IMR-90 (cell line): ENCODE results near the gene ACTL9.

Source experiments
- CHD1 ChIP-seq: IDR thresholded peaks from 2 replicates; pipeline ENCODE4 v1.6.1; 2012; ENCODE audit warnings: low read depth, low read length, improper control_type of control experiment
- MXI1 ChIP-seq: IDR thresholded peaks from 2 replicates; pipeline ENCODE4 v1.6.1; 2012; ENCODE audit warnings: low read depth, mild to moderate bottlenecking, low read length, moderate library complexity, borderline replicate concordance
- TF ChIP-seq, protein P1 (sequence below): conservative IDR thresholded peaks from 2 replicates; pipeline ENCODE4 v1.5.1; 2012; ENCODE audit warnings: mild to moderate bottlenecking, low read depth, low read length, improper control_type of control experiment
- TF ChIP-seq, protein P2 (sequence below): fragments of 150-350 bp; IDR thresholded peaks from 2 replicates; pipeline ENCODE4 v1.6.1; 2017; ENCODE audit warnings: mild to moderate bottlenecking, antibody characterized with exemption, low read length, low read depth

DNA sequence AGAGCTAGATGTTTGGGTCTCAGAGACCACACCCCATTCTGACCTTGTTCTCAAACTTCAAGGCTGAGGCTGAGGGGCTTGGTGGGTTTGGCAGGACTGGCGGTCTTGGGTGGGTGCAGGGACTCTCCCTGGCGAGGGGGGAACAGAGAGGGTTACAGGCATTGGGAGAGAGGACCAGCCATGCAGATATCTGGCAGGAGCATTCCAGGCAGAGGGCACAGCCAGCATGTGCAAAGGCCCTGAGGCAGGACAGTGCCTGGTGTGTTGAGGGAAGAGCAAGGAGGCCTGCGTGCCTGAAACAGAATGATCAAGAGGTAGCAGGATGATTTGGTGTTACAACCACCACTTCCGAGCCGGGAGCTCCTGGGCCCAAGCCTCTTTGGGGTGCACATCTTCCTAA, 40.7 kb downstream of the ACTL9 start:
- TF ChIP-seq, protein P1, sequence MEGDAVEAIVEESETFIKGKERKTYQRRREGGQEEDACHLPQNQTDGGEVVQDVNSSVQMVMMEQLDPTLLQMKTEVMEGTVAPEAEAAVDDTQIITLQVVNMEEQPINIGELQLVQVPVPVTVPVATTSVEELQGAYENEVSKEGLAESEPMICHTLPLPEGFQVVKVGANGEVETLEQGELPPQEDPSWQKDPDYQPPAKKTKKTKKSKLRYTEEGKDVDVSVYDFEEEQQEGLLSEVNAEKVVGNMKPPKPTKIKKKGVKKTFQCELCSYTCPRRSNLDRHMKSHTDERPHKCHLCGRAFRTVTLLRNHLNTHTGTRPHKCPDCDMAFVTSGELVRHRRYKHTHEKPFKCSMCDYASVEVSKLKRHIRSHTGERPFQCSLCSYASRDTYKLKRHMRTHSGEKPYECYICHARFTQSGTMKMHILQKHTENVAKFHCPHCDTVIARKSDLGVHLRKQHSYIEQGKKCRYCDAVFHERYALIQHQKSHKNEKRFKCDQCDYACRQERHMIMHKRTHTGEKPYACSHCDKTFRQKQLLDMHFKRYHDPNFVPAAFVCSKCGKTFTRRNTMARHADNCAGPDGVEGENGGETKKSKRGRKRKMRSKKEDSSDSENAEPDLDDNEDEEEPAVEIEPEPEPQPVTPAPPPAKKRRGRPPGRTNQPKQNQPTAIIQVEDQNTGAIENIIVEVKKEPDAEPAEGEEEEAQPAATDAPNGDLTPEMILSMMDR, result no peak
- TF ChIP-seq CHD1, result no peak
- TF ChIP-seq, protein P2, sequence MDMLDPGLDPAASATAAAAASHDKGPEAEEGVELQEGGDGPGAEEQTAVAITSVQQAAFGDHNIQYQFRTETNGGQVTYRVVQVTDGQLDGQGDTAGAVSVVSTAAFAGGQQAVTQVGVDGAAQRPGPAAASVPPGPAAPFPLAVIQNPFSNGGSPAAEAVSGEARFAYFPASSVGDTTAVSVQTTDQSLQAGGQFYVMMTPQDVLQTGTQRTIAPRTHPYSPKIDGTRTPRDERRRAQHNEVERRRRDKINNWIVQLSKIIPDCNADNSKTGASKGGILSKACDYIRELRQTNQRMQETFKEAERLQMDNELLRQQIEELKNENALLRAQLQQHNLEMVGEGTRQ, result no peak
- no peak for TF ChIP-seq MXI1
